GM04503 (cell line): ENCODE measurements around the gene STEAP3.

Experiments
- DNase-seq: peaks from one replicate; pipeline ENCODE4 v3.0.0-alpha.2; 2012; ENCODE audit warnings: low read depth

The STEAP3 gene

GRCh38 chr2:119248311-119248710, 24.7 kb downstream of the STEAP3 start:
- DNase-seq = no peak

GRCh38 chr2:119248751-119249150, 25.1 kb downstream of the STEAP3 start:
- no peak for DNase-seq

GRCh38 chr2:119249311-119249710, 25.7 kb downstream of the STEAP3 start:
- DNase-seq = no peak

GRCh38 chr2:119249855-119250717, 26.5 kb downstream of the STEAP3 start:
- DNase-seq = no peak

GRCh38 chr2:119250718-119251290, 27.2 kb downstream of the STEAP3 start:
- DNase-seq = no peak

GRCh38 chr2:119251652-119252051, 28.0 kb downstream of the STEAP3 start:
- DNase-seq = no peak

- DNase-seq = peak; percentile 93
Observed at GRCh38 chr2:119252186-119253113, 28.8 kb downstream of the STEAP3 start.

GRCh38 chr2:119253114-119253702, 29.6 kb downstream of the STEAP3 start:
- no peak for DNase-seq

- DNase-seq = no peak
Observed at GRCh38 chr2:119253760-119254600, 30.3 kb downstream of the STEAP3 start.

- no peak for DNase-seq
Observed at GRCh38 chr2:119254601-119255080, 31.0 kb downstream of the STEAP3 start.

- peak; percentile 96 for DNase-seq
Observed at GRCh38 chr2:119255760-119256581, 32.3 kb downstream of the STEAP3 start.

- DNase-seq = no peak
Observed at GRCh38 chr2:119256582-119256921, 32.9 kb downstream of the STEAP3 start.

GRCh38 chr2:119257198-119257597, 33.6 kb downstream of the STEAP3 start:
- DNase-seq = no peak

GRCh38 chr2:119259296-119259860, 35.7 kb downstream of the STEAP3 start:
- no peak for DNase-seq

GRCh38 chr2:119260646-119261492, 37.2 kb downstream of the STEAP3 start:
- peak; percentile 55 for DNase-seq

- DNase-seq = no peak
Observed at GRCh38 chr2:119261493-119262225, 38.0 kb downstream of the STEAP3 start.

GRCh38 chr2:119263025-119263424, 39.4 kb downstream of the STEAP3 start:
- DNase-seq = no peak

GRCh38 chr2:119263656-119264055, 40.0 kb downstream of the STEAP3 start:
- no peak for DNase-seq
